ENCODE data around the gene POLR2E.
A peak's percentile ranks its signal among the peaks of the same experiment; 100 is the strongest.

The POLR2E gene

DNA sequence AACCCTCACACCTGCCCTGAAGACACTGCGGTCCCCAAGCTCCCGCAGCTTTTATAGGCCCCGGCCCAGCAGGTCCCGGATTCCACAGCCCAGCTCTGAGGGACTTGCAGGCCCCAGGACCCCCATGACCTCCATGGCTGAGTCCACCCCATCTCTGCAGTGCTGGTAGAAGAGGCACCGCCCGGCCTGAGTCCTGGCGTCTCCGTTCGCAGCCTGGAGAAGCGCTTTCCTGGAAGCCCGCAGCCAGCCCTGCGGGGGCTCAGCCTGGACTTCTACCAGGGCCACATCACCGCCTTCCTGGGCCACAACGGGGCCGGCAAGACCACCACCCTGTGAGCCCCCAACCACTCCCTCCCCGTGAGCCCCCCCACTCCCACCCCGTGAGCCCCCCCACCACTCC is 46.1 kb downstream of the POLR2E start:
- DNase-seq (ENCODE audit: low read depth in 2 of 2): no peak

DNA sequence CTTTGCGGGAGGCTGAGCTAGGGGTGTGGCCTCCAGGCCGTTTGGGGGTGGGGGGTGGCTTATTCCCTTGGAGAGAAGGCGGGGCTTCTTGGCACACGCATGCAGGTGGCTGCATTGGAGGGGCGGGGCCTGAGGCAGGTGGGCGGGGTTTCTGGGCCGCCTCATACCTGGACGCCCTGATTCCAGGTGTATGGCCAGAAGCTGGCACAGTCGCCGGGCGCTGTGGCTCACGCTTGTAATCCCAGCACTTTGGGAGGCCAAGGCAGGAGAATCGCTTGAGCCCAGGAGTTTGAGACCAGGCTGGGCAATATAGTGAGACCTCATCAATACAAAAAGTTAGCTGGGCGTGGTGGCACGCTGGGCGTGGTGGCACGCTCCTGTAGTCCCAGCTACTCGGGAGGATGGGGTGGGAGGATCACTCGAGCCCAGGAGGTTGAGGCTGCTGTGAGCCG is 47.5 kb downstream of the POLR2E start:
- no peak for DNase-seq (ENCODE audit: low read depth in 2 of 2)

DNA sequence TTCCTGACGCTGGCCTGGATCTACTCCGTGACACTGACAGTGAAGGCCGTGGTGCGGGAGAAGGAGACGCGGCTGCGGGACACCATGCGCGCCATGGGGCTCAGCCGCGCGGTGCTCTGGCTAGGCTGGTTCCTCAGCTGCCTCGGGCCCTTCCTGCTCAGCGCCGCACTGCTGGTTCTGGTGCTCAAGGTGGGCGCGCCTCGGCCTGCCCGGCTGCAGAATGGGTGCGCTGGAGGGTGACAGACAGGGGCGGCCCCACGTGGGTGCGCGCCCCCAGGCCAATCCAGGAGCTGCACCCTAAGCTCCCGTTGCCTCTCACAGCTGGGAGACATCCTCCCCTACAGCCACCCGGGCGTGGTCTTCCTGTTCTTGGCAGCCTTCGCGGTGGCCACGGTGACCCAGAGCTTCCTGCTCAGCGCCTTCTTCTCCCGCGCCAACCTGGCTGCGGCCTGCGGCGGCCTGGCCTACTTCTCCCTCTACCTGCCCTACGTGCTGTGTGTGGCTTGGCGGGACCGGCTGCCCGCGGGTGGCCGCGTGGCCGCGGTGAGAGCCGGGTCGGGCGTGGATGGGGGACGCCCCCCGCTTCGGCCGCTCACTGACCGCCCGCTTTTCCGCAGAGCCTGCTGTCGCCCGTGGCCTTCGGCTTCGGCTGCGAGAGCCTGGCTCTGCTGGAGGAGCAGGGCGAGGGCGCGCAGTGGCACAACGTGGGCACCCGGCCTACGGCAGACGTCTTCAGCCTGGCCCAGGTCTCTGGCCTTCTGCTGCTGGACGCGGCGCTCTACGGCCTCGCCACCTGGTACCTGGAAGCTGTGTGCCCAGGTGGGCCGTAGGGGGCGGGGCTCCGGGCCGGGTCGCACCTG is 48.1 kb downstream of the POLR2E start:
- no peak for DNase-seq (ENCODE audit: low read depth in 2 of 2)

DNA sequence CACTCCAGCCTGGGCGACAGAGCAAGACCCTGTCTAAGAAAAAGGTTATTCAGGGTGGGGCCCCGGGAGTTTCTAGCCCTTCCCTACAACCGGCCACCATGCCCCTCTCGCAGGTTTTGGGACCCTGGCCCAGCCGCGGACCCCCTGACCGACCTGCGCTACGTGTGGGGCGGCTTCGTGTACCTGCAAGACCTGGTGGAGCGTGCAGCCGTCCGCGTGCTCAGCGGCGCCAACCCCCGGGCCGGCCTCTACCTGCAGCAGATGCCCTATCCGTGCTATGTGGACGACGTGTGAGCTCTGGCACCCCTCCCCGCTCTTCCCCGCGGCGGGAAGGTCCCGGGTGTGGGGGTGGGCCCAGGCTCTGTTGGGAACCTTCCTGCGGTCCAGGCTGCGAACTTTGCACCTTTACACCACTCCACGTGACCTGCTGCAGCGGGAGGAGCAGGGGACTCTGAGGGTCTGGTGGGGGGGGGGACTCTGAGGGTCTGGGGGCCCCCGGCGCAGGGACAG is 49.0 kb downstream of the POLR2E start:
- no peak for DNase-seq (ENCODE audit: low read depth in 2 of 2)

DNA sequence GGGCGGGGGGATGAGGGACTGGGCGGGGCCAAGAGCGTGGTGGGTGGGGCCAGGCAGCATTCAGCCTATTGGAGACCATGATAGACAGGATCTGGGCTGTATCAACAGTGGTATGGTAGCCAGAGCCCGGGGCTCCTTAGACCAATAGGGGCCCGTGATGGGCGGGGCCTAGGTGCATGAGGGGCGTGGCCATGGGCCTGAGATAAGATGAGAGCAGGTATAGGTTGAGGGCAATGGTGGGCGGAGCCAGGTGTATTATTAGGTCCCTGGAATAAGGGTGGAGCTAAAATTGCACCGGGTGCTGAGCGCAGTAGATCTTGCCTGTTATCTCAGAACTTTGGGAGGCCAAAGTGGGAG is 50.0 kb downstream of the POLR2E start:
- DNase-seq (ENCODE audit: low read depth in 2 of 2): no peak

DNA sequence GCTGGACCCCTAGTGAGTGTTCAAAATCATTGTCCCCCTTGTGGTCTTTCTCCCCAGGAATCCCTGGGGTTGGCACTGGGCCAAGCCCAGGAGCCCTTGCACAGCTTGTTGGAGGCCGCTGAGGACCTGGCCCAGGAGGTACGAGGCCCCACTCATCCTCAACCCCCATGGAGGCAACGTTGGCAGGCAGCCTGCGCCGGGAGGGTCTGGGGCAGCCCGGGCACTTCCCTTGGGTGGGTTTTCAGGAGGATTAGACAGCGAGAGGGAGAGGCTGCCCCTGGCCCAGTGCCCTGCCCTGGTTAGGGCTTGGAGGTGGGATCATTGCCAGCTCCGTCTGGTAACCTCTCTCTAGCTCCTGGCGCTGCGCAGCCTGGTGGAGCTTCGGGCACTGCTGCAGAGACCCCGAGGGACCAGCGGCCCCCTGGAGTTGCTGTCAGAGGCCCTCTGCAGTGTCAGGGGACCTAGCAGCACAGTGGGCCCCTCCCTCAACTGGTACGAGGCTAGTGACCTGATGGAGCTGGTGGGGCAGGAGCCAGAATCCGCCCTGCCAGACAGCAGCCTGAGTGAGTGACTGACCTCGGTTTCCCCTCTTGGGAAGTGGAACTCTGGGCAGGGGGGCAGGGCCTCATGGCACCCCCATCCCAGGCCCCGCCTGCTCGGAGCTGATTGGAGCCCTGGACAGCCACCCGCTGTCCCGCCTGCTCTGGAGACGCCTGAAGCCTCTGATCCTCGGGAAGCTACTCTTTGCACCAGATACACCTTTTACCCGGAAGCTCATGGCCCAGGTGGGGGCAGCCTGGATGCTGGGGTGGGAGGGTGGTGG is 52.3 kb downstream of the POLR2E start:
- no peak for DNase-seq (ENCODE audit: low read depth in 2 of 2)

DNA sequence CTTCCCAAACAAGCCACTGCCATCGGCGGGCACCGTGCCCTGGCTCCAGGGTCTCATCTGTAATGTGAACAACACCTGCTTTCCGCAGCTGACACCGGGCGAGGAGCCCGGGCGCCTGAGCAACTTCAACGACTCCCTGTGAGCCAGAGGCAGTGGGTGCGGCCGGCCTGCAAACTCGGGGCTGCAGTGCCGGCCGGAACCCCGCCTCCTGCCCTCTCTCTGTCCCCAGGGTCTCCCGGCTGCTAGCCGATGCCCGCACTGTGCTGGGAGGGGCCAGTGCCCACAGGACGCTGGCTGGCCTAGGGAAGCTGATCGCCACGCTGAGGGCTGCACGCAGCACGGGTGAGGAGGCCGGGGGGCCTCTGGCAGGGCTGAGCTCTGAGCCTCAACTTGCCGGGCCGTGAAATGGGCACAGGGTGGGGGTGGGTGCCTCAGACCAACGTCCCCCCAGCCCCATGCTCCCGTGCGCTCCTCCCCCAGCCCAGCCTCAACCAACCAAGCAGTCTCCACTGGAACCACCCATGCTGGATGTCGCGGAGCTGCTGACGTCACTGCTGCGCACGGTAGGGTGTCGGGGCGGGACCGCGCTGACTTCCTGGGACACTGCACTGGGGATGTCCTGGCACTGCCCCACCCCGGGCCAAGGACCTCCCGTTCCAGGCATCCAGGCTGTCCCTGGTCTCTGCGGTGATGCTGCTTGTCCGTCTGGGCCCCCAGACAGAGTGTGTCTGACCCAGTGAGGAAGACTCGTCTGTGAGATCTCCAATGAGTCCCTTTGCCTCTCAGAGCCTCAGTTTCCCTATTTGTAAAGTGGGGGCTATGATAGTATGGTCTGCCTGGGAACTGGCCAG is 53.1 kb downstream of the POLR2E start:
- DNase-seq (ENCODE audit: low read depth in 2 of 2): no peak

DNA sequence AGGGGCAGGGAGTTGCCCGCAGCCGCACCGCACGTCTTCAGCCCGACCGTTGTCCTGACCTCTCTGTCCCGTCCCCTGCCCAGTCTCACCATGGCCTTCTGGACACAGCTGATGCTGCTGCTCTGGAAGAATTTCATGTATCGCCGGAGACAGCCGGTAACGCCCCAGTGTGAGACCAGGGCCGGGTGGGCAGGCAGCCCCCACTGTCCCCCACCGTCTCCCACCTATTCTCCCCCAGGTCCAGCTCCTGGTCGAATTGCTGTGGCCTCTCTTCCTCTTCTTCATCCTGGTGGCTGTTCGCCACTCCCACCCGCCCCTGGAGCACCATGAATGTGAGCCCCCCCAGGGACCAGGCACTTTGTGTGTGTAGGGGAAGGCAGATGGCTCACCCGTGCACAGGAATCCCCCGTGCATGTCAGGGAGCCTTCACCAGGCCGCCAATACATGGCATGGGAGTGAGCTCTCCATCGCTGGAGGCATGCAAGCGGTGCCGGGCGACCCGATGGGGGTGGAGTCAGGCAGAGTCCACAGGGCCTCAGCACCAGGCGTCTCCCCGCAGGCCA is 53.8 kb downstream of the POLR2E start:
- no peak for DNase-seq (ENCODE audit: low read depth in 2 of 2)

DNA sequence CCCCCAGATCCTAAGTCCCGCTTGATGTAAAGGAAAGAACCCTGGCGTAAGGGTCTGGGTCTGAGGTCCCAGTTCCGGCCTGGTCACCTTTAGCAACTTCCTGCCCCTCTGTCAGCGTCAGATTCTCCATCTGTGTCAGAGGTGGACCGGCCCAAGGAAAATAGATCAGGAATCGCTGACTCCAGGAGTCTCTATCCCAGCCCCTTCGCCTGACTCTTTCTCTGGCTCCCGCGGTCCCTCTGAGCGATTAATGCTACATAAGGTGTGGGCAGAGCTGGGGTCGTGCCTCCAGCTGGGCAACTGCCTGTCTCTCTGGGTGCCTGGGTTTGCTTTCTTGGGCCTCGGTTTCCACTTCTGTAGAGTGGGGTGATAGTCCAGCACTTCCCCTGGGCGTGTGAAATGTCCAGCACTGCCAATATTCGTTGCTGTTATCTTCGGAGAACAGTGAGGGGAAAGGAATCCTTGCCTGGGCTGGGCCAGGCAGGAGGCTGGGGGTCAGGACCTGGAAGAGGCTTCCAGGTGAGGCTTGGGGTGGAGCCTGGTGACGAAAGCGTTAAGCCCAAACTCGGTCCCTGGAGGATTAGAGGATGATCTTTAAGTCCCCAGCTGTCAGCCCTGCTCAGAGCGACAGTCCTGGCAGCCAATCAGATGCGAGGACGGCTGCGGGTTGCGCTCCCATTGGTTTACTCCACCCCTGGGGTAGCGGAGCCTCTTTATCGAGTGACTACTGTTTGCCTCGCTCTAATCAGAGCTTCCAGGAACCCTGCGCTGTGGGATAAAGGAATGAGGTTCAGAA is 54.5 kb downstream of the POLR2E start:
- DNase-seq (ENCODE audit: low read depth in 2 of 2): peak; percentile 86 to 87

DNA sequence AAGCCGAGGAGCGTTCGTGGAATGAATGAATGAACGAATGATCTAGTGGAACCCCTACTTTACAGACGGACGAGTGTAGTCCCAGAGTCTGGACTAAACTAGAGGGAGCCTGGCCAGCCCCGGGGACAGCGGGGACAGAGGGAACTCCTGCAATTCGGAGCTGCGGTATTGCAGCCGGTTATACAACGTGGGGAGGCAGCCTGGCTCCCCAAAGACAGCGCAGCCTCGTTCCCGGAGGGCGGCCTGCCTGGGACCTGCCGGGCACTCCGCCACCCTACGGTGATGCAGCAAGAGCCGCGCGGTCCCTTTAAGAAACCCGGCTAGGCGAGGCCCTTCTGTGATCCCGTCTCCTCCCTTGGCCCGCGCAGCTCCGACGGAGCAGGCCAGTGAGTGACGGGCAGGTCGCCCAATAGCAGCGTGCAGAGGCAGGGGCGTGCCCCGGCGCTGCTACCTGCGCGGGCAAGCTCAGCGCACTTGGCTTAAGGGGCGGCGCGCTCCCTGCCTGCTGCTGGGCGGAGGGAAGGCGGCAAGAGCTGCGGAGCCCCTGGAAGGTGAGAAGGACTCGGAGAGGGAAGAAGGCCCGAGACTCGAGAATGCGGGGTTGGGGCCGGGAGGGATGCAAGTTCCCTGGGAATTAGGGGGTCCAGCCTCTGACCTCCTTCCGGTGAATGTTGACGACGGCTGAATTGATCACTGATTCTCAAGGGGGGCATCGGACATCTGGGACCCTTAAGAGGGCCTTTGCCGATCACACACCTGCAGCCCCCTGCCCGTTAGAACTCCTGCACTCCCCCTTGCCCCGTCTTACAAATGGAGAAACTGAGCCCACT is 55.3 kb downstream of the POLR2E start, which contains the start of gene ABCA7:
TSS of gene ABCA7 (plus strand) at position 462 of the 830 bp plus-strand sequence. CDS start 1,255 bp downstream, outside the sequence.
- peak; percentile 98 to 99 for DNase-seq (ENCODE audit: low read depth in 2 of 2)

DNA sequence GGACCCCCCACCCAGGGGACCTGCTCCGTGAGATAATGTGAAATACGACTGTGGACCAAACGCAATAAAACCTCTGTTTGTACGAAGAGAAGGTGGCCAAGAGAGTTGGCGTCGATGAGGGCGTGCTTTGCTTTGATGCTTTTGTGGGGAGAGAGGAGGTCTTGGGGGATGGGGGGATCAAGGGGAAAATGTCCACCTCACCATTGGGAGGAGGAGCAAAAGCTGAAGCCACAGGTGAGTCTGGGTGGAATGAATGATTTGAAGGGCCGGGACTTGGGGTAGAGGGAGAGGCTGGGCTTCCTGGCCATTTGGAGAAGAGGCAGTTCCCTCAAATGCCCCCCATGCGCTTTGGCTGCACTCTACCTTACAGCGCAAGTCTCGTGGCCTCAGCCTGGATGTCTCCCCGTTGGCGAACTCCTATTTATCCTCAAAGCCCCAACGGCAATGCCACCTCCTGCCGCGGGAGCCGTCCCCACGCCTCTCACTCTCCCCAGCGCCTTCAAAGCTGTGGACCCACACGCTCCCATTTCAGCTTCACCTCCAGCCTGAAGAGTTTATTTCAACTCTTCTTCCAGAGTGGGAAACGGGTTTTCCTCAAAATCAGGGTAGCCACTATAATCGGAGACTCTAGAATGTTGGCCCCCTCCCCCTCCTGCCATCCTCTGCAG is 56.1 kb downstream of the POLR2E start:
- no peak for DNase-seq (ENCODE audit: low read depth in 2 of 2)

DNA sequence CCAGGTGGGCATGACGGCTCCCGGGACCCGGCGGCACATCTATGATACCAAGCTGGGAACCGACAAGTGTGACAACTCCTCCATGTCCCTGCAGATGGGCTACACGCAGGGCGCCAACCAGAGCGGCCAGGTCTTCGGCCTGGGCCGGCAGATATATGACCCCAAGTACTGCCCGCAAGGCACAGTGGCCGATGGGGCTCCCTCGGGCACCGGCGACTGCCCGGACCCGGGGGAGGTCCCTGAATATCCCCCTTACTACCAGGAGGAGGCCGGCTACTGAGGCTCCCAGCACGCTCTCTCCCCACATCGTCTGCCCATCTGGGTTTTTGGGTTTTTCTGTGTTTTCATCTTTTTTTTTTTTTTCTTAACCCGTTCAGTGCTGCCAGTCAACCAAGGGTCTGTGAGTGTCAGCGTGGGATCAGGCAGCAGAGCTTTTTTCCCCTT is 57.5 kb downstream of the POLR2E start:
- no peak for DNase-seq (ENCODE audit: low read depth in 2 of 2)
